ENCODE data around the gene GPC6. TPM values are rescaled to one million over a fixed set of nuclear protein-coding genes. Genes with fewer than 3 reads are reported as not detected.

Gene GPC6
- total RNA-seq, 3 donors from 2014 or later (not counting 1 experiment from before 2014, with no cell fraction given): not detected

DNA sequence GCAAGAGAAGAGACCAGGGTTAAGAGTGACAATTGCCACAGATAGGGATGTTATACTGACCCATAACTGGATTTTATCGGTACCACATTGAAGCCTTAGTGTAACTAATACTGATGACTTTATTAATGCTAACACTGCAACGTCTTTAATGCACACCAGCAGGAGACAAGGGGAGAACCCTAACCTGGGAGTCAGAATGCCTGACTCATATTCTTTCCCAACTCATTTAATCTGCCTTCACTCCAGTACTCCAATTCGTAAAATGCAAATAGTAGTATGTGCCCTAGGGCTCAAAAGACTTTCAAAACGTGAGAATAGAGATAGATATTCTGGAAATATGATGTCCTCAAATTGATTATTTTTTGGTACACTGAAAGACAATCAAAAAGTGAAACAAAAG, 62.4 kb downstream of the GPC6 start:
- TF ChIP-seq, protein P1, sequence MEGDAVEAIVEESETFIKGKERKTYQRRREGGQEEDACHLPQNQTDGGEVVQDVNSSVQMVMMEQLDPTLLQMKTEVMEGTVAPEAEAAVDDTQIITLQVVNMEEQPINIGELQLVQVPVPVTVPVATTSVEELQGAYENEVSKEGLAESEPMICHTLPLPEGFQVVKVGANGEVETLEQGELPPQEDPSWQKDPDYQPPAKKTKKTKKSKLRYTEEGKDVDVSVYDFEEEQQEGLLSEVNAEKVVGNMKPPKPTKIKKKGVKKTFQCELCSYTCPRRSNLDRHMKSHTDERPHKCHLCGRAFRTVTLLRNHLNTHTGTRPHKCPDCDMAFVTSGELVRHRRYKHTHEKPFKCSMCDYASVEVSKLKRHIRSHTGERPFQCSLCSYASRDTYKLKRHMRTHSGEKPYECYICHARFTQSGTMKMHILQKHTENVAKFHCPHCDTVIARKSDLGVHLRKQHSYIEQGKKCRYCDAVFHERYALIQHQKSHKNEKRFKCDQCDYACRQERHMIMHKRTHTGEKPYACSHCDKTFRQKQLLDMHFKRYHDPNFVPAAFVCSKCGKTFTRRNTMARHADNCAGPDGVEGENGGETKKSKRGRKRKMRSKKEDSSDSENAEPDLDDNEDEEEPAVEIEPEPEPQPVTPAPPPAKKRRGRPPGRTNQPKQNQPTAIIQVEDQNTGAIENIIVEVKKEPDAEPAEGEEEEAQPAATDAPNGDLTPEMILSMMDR (IDR thresholded peaks at IDR 0.05): no peak

DNA sequence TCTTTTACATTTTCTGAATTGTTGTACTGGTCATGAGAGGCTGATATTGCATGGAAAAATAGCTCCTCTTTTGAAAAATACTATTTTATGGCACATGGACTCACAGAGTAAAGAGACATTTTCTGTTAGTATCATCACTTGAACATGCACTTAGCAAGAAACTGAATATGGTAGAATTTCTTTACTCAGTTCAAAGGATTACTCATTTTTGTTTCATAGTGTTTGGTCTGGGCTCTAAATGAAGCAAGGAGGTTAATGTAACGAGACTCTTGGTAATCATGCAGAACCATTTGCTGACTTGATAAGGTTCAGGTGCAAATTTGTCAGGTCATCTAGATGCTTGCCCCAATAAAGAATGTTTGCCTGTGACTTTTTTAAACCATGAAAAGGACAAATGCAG, 63.2 kb downstream of the GPC6 start:
- 58% methylated on average over 1 of the region's 1 CpG for WGBS (ENCODE audit: insufficient coverage)
- no peak overlapping the region for H3K4me3 ChIP-seq (ENCODE audit: low read length)
- Mint-ChIP-seq H3K36me3 (no peaks in the 10 kb centered on the region), H3K27me3 (ENCODE audit: low read depth in 2 of 2) (no peaks in the 10 kb centered on the region), H3K27ac (no peak overlapping the region), H3K4me1 (no peaks in the 10 kb centered on the region), H3K4me3 (no peak overlapping the region), H3K9me3 (peaks cover under 1 to 5% of the 10 kb centered on the region in 2 donors)
- no peak overlapping the region for H3K27ac ChIP-seq (ENCODE audit: low read length)
- H3K36me3 ChIP-seq (ENCODE audit: control insufficient read depth, insufficient read depth, low read length): no peaks in the 10 kb centered on the region
- ATAC-seq (no peak), DNase-seq (no peak)
- no peaks in the 10 kb centered on the region for H3K9me3 ChIP-seq (ENCODE audit: control insufficient read depth, insufficient read depth, low read length)
- H3K27me3 ChIP-seq (ENCODE audit: control insufficient read depth, insufficient read depth, low read length): no peaks in the 10 kb centered on the region
- TF ChIP-seq, protein P1 (IDR thresholded peaks at IDR 0.05): no peak
- intact Hi-C loops (cut with micrococcal nuclease): no loop called here
- H3K4me1 ChIP-seq (ENCODE audit: control insufficient read depth, insufficient read depth, low read length): no peaks in the 10 kb centered on the region

More for the DNA sequence above, 62.4 kb downstream of the GPC6 start:
- H3K36me3 Mint-ChIP-seq: no peaks in the 10 kb centered on the region
- H3K27me3 Mint-ChIP-seq (ENCODE audit: low read depth in 2 of 2): no peaks in the 10 kb centered on the region
- H3K4me3 Mint-ChIP-seq: no peak overlapping the region
- peaks cover 3 to 4% of the 10 kb centered on the region in 2 donors for H3K9me3 Mint-ChIP-seq
- no peaks in the 10 kb centered on the region for H3K4me1 Mint-ChIP-seq
- Histone ChIP-seq H3K4me3 (ENCODE audit: low read length) (no peak overlapping the region), H3K27ac (ENCODE audit: low read length) (no peak overlapping the region), H3K36me3 (ENCODE audit: control insufficient read depth, insufficient read depth, low read length) (no peaks in the 10 kb centered on the region), H3K27me3 (ENCODE audit: control insufficient read depth, insufficient read depth, low read length) (no peaks in the 10 kb centered on the region), H3K4me1 (ENCODE audit: control insufficient read depth, insufficient read depth, low read length) (no peaks in the 10 kb centered on the region), H3K9me3 (ENCODE audit: control insufficient read depth, insufficient read depth, low read length) (no peaks in the 10 kb centered on the region)
- 72% methylated on average over 3 of the region's 4 CpGs for WGBS (ENCODE audit: insufficient coverage)
- intact Hi-C loops (cut with micrococcal nuclease): no loop called here
- no peak overlapping the region for H3K27ac Mint-ChIP-seq
- no peak for ATAC-seq
- no peak for DNase-seq

DNA sequence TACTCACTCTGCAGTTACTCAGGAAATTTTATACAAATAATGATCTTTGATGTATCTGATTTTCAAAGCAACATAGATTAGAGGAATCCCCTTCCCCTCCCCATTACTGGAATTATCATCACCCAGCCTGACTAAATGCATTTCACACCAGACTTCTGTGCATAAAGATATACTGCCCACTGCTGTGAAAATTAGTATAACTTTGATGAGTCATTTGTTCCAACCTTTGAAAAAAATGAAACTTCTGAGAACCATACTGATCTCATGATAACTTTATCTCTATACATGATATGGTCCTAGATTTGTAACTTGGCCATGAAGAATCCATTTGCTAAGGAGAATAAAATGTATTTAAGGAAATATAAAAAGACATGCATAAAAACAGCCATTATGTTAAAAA, 63.9 kb downstream of the GPC6 start:
- Histone ChIP-seq H3K27me3 (ENCODE audit: control insufficient read depth, insufficient read depth, low read length) (no peaks in the 10 kb centered on the region), H3K27ac (ENCODE audit: low read length) (no peak overlapping the region), H3K9me3 (ENCODE audit: control insufficient read depth, insufficient read depth, low read length) (no peaks in the 10 kb centered on the region), H3K4me3 (ENCODE audit: low read length) (no peak overlapping the region), H3K36me3 (ENCODE audit: control insufficient read depth, insufficient read depth, low read length) (no peaks in the 10 kb centered on the region), H3K4me1 (ENCODE audit: control insufficient read depth, insufficient read depth, low read length) (no peaks in the 10 kb centered on the region)
- ATAC-seq (no peak), DNase-seq (no peak)
- Mint-ChIP-seq H3K4me1 (no peaks in the 10 kb centered on the region), H3K9me3 (peaks cover 0 to 5% of the 10 kb centered on the region in 2 donors), H3K27ac (no peak overlapping the region), H3K27me3 (ENCODE audit: low read depth in 2 of 2) (no peaks in the 10 kb centered on the region), H3K4me3 (no peak overlapping the region), H3K36me3 (no peaks in the 10 kb centered on the region)
- intact Hi-C loops (cut with micrococcal nuclease): no loop called here
- TF ChIP-seq, protein P1 (IDR thresholded peaks at IDR 0.05): no peak

DNA sequence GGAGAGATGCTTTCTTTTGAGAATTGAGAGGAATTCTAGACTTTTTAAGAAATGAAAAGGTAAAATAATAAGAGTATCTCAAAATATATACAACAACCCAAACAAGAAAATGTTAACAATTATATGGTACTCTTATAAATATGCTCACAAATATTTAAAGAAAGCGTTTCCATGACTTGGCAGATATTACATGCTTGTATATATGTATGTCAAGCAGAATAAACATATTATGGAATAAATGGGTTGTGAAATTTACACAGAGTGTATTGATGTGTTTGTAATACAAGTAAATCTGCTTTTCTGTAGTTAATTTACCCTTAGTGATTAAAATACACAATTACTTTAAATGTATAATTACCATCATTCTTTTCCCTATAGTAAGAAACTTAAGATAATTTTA, 65.8 kb downstream of the GPC6 start:
- intact Hi-C loops (cut with micrococcal nuclease): no loop called here
- no peaks in the 10 kb centered on the region for H3K36me3 Mint-ChIP-seq
- TF ChIP-seq, protein P1 (IDR thresholded peaks at IDR 0.05): no peak
- no peak overlapping the region for H3K4me3 Mint-ChIP-seq
- H3K27ac Mint-ChIP-seq: no peak overlapping the region
- WGBS (ENCODE audit: insufficient coverage): no CpG with 5 or more reads among the region's 1 CpG
- no peak overlapping the region for H3K27ac ChIP-seq (ENCODE audit: low read length)
- H3K9me3 ChIP-seq (ENCODE audit: control insufficient read depth, insufficient read depth, low read length): no peaks in the 10 kb centered on the region
- no peaks in the 10 kb centered on the region for H3K4me1 ChIP-seq (ENCODE audit: control insufficient read depth, insufficient read depth, low read length)
- H3K4me3 ChIP-seq (ENCODE audit: low read length): no peak overlapping the region
- no peaks in the 10 kb centered on the region for H3K4me1 Mint-ChIP-seq
- ATAC-seq (no peak), DNase-seq (no peak)
- H3K27me3 Mint-ChIP-seq (ENCODE audit: low read depth in 2 of 2): no peaks in the 10 kb centered on the region
- no peaks in the 10 kb centered on the region for H3K27me3 ChIP-seq (ENCODE audit: control insufficient read depth, insufficient read depth, low read length)
- peaks cover 0 to 10% of the 10 kb centered on the region in 2 donors for H3K9me3 Mint-ChIP-seq
- no peaks in the 10 kb centered on the region for H3K36me3 ChIP-seq (ENCODE audit: control insufficient read depth, insufficient read depth, low read length)

All from natural killer cell (primary cell).